ENCODE measurements around the gene VSIG4.
"Not testable (repeated sequence)": the region's sequence is repeated elsewhere in the genome, so short reads cannot be mapped to it uniquely, and the experiment has no call there.

VSIG4 gene

GRCh38 chrX:66039944-66040343, at the start of gene VSIG4:
VSIG4 (minus strand) TSS chrX:66040080; CDS start chrX:66039998, 82 bp downstream.
- H3K27ac ChIP-seq = no peak within 1 kb of the TSS
- DNase-seq (ENCODE audit: low read depth, low spot score) = no peak

- no peak for DNase-seq (ENCODE audit: low read depth, low spot score)
- no peak overlapping the region for H3K27ac ChIP-seq
These were observed 36.9 kb upstream of the VSIG4 start for GRCh38 chrX:66076801-66077200.

GRCh38 chrX:66074920-66075879, 35.3 kb upstream of the VSIG4 start:
- no peak overlapping the region for H3K27ac ChIP-seq
- no peak for DNase-seq (ENCODE audit: low read depth, low spot score)

GRCh38 chrX:66071126-66071525, 31.2 kb upstream of the VSIG4 start:
- no peak overlapping the region for H3K27ac ChIP-seq
- no peak for DNase-seq (ENCODE audit: low read depth, low spot score)

- H3K27ac ChIP-seq = no peak overlapping the region
- no peak for DNase-seq (ENCODE audit: low read depth, low spot score)
These were observed 24.4 kb upstream of the VSIG4 start for GRCh38 chrX:66064261-66064660.

- not testable (repeated sequence) for H3K27ac ChIP-seq; DNase-seq (ENCODE audit: low read depth, low spot score)
These were observed 17.1 kb upstream of the VSIG4 start for GRCh38 chrX:66057019-66057418.

GRCh38 chrX:66054978-66055377, 15.1 kb upstream of the VSIG4 start:
- DNase-seq (ENCODE audit: low read depth, low spot score) = no peak
- no peak overlapping the region for H3K27ac ChIP-seq

GRCh38 chrX:66053414-66053813, 13.5 kb upstream of the VSIG4 start:
- no peak for DNase-seq (ENCODE audit: low read depth, low spot score)
- no peak overlapping the region for H3K27ac ChIP-seq

GRCh38 chrX:66051980-66052379, 12.1 kb upstream of the VSIG4 start:
- H3K27ac ChIP-seq = no peak overlapping the region
- DNase-seq (ENCODE audit: low read depth, low spot score) = no peak

- no peak for DNase-seq (ENCODE audit: low read depth, low spot score)
- H3K27ac ChIP-seq = no peak overlapping the region
These were observed 10.3 kb upstream of the VSIG4 start for GRCh38 chrX:66050140-66050569.

GRCh38 chrX:66049056-66049455, 9.2 kb upstream of the VSIG4 start:
- no peak overlapping the region for H3K27ac ChIP-seq
- no peak for DNase-seq (ENCODE audit: low read depth, low spot score)

GRCh38 chrX:66046612-66047235, 6.8 kb upstream of the VSIG4 start:
- no peak for DNase-seq (ENCODE audit: low read depth, low spot score)
- H3K27ac ChIP-seq = no peak overlapping the region

- no peak overlapping the region for H3K27ac ChIP-seq
- DNase-seq (ENCODE audit: low read depth, low spot score) = no peak
These were observed 6.0 kb upstream of the VSIG4 start for GRCh38 chrX:66045894-66046293.

- no peak for DNase-seq (ENCODE audit: low read depth, low spot score)
- H3K27ac ChIP-seq = no peak overlapping the region
These were observed 3.7 kb upstream of the VSIG4 start for GRCh38 chrX:66043584-66043983.

GRCh38 chrX:66042307-66043077, 2.6 kb upstream of the VSIG4 start:
- no peak for DNase-seq (ENCODE audit: low read depth, low spot score)
- no peak overlapping the region for H3K27ac ChIP-seq

GRCh38 chrX:66038115-66038514, 1.8 kb downstream of the VSIG4 start:
- DNase-seq (ENCODE audit: low read depth, low spot score) = no peak
- no peak overlapping the region for H3K27ac ChIP-seq

- H3K27ac ChIP-seq = no peak overlapping the region
- no peak for DNase-seq (ENCODE audit: low read depth, low spot score)
These were observed 3.6 kb downstream of the VSIG4 start for GRCh38 chrX:66036231-66036630.

GRCh38 chrX:66035667-66036066, 4.2 kb downstream of the VSIG4 start:
- H3K27ac ChIP-seq = no peak overlapping the region
- no peak for DNase-seq (ENCODE audit: low read depth, low spot score)

- H3K27ac ChIP-seq = no peak overlapping the region
- no peak for DNase-seq (ENCODE audit: low read depth, low spot score)
These were observed 9.2 kb downstream of the VSIG4 start for GRCh38 chrX:66030505-66031317.

- no peak for DNase-seq (ENCODE audit: low read depth, low spot score)
- H3K27ac ChIP-seq = no peak overlapping the region
These were observed 10.9 kb downstream of the VSIG4 start for GRCh38 chrX:66028936-66029335.

Data from epithelial cell of prostate (primary cell).